ENCODE results near the gene BBS7.

Gene BBS7

DNA sequence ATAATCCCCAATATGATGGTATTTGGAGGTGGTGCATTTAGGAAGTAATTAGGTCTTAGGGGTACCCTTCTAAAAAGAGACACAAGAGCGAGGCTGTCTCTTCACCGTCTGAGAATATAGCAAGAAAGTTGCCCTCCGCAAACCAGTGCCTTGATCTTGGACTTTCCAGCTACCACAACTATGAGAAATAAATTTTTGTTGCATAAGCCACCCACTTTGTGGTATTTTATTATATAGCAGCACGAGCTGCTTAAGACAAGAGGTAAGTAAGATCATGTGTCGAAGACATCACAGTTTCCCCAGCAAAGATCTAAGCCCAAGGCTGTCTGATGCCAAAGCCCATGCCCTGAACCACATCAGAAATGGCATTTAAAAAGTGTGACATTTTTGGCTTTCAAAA, 78.8 kb downstream of the BBS7 start:
- no peak for DNase-seq (ENCODE audit: low spot score)

DNA sequence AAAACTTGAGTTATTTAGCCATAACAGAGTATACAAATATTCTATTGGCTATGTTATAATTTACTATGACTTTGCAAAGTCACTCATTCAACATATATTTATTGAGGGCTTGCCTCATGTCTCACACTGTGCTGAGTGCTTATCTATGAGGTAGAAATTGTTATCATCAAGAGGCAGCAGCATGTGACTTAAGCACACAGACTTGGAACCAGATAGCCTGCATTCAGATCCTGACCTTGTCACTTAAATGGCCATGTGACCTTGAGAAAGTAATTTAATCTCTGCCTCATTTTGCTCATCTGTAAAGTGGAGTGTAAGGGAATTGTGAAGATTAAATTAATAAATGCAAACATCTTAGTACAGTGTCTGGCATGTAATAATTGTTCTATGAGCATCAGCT, 79.3 kb downstream of the BBS7 start:
- peak; percentile 72 for DNase-seq (ENCODE audit: low spot score)

DNA sequence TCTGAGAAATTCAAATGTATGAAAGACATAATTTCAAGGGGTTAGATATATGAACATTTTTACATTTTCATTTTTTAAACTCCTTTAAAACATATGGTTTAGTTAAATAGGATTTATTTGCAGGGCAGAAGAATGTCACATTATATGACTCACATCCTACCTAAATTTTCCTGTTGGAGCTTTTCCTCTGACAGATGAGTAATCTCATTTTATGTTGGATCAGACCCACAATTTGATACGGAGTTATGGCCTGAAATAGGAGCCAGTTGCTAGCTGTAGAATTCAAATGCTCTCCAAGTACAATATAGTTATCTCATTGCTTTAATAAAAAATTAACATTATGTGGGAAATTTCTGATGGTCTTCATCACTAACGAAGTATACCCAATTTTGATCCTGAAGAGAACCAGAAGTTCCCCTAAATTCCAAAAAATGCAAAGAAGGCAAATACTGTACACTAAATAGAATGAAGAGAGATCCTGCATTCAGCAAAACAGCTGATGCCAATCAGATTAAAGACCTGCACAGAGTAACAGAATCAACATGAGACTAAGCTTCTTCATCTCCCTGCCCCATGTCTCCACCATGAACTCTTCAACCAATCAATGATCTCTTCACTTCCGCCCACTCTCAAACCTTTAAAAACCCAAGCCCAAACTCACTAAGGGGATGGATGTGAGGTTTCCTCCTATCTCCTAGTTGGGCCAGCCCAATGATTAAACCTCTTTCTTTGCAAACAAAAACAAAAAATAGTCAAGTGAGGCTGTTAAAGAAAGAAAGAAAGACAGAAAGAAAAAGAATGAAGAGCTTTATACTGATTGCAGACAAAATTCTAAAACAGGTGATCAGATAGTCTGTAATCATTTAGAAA, 80.1 kb downstream of the BBS7 start:
- DNase-seq (ENCODE audit: low spot score): peak; percentile 36

DNA sequence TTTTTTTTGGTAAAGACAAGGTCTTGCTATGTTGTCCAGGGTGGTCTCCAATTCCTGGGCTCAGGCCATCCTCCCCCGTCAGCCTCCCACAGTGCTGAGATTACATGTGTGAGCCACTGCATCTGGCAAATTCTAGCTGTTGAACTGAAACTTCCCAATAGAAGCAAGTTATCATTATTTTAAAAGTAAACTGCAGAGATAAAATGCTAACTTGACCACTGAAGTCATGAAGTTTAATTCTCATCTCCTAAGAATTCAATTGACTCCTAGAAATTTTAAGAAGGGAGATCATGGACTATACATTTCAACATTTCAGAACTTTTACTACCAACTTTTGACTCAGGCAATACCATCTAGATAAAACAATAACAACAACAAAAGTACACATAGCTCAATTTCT, 80.8 kb downstream of the BBS7 start:
- no peak for DNase-seq (ENCODE audit: low spot score)

DNA sequence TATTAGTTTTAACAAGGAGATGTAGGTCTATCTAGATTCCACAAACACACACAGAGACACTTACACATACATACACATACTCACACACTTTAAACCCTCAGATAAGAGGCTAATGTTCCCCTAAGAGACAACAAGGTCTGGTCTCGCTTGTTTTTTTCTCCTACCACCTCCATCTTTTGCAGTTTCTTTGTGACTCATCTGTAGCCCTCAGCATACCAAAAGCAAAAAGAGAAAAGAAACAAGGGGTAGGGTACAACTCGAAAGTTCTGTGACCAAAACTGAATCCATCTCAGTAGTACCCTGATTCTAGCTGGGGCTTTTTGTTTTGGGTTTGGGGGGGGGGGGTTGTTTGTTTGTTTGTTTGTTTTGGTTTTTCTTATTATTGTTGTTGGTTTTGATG, 81.4 kb downstream of the BBS7 start:
- no peak for DNase-seq (ENCODE audit: low spot score)

DNA sequence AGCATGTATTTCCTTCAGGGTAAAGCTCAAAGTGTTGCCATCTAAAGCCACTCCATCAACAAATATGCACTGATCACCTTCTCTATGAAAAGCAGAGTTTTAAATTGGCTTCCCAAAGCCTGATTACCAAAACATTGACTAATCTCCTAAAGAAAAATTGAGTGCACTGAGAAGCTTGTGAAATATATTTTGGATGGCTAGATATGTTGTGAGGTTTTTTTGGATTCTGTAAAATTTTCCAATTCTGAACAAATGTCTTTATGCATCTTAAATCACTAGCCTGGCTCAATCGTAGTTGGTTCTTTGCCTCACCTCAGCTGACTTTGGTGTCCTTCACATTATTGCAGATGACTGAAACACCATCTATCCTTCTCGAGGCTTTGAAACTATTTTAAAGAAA, 84.1 kb downstream of the BBS7 start:
- no peak for DNase-seq (ENCODE audit: low spot score)

DNA sequence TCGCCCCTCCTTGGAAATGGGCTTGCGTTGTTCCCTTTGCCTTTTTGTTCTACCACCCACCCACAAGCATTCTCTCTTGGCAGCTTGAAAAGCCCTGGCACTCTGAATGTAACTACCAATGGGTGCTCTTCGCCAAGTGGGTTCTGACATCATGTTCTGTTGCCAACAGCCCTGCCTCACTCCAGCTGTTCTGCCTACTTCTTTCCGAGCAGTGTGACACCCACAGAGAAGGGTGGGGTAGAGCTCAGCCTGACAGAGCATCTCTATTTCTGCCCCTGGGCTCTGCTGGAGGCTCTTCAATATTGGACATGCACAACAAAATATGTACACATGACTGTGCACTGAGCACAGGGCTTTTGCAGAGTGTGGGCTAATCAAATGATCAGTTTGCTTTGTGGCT, 84.8 kb downstream of the BBS7 start:
- DNase-seq (ENCODE audit: low spot score): no peak

DNA sequence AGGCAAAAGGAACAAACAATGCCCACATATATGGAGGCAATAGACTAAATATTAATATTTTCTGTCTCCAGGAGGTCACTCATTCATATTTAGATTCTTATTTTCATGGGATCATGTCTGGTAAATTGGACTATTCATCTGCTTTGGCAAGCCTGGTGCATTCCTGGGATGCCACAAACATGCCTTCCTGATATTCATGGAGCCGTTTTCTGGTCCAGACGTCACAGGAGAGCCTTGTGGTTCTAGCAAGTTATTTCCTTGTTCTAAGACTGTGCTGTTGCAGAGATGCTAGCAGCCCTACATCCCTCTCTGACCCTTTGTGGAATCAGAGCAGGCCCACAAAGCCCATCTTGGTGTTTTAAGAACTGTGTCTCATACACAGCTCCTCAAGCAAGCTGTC, 85.3 kb downstream of the BBS7 start:
- no peak for DNase-seq (ENCODE audit: low spot score)

DNA sequence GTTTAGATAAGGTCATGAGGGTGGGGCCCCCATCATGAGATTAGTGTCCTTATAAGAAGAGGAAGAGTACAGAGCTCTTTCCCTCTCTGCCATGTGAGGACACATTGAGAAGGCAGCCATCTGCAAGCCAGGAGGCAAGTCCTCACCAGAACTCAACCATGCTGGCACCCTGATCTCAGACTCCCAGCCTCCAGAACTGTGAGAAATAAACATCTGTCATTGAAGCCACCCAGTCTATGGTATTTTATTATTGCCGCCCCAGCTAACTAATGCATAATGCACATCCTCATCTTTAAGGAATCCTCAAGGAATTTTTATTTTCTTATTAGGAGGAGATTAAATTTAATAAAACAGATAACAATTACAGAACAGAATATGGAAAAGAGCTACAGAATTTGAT, 85.9 kb downstream of the BBS7 start:
- DNase-seq (ENCODE audit: low spot score): no peak

DNA sequence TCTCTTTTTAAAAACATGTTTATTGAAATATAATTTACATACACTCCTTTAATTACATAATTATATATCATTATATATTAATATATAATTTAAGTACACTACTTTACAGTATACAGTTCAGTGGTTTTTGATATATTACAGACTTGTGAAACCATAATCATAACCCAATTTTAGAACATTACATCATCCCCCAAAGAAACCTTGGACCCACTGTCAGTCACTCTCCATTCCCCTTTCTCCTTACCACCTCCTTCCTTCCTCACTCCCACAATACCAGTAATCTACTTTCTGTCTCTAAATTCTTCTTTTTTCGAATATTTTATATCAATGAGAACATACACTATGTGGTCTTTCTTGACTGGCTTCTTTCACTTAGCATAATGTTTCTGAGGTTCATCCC, 87.1 kb downstream of the BBS7 start:
- no peak for DNase-seq (ENCODE audit: low spot score)

DNA sequence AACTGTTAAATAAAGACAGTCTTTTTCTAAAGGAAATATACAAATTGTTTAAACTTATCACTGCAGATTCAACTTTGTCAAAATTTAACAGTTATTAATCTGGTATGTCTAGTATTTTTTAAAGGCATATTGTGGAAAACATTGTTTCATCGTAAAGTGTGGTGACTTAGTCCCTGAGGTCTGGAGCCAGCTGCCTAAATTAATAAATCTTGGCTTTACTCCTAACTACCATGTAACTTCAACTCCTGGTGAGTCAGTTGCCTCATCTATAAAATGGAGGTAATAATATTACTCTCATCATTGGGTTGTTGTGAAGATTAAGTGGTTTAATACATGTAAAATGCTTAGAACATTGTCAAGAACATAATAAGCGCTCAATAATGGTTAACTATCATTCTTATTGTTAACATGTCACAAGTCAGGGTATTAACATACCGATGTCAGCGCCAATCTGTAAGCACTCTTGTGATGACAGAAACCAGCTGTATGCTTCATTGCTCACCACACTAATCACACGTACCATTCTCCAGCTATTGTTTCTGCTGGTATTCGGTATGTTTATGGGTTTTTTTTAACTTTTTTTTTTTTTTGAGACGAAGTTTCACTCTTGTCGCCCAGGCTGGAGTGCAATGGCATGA, 91.2 kb downstream of the BBS7 start:
- DNase-seq (ENCODE audit: low spot score): no peak

DNA sequence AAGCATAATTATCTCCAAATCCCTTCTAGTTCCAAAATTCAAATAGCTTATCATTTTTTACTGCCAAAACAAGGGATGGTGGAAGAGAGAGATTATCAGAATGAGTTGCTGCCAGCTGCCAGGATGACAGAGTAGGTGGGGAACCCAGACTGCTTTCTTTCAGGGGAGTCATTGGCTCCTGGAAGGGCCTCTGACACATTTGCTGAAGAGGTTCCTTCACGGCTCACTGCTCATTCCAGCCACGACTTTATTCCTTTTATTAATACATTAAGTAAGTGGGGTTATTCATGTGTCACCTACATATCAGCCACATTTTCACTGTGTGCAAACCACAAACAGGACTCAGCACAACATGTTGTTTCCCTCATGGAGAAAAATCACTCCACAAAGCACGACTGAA, 92.6 kb downstream of the BBS7 start:
- DNase-seq (ENCODE audit: low spot score): no peak

DNA sequence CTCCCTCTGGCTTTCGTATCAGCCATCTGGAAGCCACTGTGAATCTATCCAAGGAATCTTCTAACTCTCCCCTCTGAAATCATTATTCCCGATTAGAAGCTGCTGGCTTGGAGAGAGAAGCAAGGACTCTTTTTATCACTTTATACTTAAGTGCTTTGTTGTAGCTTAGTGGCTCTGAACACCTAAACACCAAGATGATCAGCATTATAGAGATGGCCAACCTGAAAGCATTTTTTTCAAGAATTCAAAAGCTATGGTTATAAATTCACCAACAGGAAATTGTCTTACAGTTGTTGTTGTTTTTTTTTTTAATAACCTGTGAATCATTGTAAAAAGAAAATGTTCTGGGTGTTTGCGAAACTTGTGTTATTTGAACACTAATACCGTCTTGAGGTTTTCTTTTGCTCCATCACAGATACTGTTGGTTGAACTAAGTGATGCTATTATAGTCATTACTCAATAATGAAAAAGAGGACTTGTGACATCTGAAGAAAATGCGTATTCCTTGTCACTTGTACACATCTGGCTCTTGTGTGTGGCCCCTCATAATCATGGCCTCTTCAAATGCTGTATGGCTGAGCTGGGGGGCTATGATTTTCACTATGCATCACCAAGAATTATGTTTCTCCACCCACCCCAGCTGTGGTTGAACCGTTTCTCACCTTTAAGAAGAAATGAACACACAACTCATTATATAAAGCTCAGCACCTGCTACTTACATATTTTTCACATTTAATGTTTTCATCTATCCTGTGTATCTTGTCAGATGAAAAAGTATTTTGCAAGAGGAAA, 93.5 kb downstream of the BBS7 start:
- no peak for DNase-seq (ENCODE audit: low spot score)
